CMK (cell line): Measurements from ENCODE around the gene SHROOM3.
"Not testable (repeated sequence)": the region's sequence is repeated elsewhere in the genome, so short reads cannot be mapped to it uniquely, and the experiment has no call there.

ENCODE experiments used
- DNase-seq: peaks from one replicate; pipeline ENCODE4 v3.0.0-alpha.2; 2010; ENCODE audit warnings: low read depth

The SHROOM3 gene

DNA sequence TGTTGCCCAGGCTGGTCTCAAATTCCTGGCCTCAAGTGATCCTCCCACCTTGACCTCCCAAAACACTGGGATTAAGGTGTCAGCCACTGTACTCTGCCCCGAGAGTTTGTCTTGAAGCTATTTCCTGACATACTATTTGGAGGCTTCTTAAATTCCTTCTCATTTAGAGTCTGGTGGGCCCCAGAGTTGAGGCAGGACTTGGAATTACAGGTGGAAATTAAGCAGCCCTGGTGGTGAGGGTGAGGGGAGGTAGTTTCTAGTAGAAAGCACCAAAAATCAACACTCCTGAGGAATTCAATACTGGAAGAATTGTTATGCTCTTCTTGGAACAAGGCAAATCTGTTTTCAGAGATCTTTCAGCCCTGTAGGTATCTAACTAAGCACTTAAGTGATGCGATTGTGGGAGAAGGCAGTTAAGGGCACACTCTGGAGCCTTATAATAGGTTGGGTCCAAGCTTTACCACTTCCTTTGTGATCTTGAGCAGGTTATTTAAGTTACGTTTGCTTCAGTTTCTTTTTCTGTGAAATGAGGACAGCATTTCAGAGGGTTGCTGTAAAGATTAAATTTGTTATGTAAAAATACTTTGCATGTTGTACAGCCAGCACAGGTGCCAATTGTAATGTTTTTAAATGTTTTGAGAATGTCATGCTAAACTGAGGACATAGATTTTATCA is 262.2 kb downstream of the SHROOM3 start:
- DNase-seq, result no peak

DNA sequence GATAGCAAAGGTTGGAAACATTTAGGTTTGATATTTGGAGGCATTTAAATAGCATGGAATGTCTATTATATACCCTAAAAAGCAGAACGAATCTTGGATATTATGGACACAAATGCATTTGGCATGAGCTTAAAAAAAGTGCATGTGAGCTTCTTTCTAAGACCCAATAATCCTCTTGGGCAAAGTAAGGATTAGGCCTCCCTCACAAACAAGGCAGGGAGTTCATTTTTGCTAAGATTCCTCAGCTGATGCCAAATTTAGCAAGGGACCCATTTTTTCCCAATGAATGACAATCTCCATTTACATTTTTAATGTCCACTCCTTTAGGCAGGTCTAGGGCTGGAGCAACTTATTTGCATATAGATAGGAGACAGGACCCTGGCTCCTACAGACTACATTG is 263.1 kb downstream of the SHROOM3 start:
- no peak for DNase-seq

GRCh38 chr4:76699751-76700310 is 264.8 kb downstream of the SHROOM3 start:
- no peak for DNase-seq

DNA sequence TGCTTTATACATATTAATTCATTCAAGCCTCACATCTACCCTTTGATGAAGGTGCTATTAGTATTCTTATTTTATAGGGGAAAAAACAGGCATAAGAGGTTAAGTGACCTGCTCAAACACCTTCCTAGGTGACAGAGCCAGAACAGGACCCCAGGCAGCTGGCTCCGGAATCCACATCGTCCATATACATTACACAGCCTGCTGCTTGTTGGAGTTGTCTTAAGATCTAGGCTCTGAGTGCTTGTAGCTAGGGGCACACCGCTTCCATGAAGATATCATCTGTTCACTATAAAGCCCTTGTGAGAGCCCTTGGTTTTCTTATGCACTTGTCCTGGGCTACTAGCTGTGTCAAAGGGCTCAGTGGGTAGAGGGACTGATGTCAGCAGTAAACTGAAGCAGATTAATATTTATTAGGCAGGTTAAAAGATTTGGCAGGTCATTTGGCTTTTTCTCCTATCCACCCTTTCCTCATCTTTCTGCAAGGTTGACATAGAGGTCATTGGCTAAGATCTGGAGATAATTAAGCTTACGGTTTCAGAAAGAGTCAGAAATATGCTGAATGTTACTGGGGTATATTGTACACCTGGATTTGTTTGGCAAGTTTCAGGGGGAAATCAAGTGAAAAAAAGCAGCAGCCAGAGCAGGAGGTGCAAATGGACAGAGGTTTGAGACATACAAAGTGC is 267.6 kb downstream of the SHROOM3 start:
- DNase-seq, result no peak

DNA sequence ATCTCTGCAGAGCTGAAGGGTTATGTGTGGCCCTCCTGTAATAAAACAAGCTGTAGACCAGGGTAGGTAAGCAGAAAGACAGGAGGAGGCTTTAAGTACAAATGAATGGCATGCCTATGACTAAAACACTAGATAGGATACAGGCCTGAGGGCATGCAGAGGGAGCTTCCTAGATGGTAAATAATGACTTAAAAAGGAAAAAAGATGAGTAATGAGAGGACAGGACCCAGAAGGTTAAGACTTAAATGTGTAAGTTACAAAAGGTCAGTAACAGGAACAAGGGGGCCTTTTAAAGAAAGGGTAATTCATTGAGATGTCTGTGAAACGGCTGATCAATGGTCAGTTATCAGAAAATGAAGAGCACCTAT is 268.1 kb downstream of the SHROOM3 start:
- no peak for DNase-seq

DNA sequence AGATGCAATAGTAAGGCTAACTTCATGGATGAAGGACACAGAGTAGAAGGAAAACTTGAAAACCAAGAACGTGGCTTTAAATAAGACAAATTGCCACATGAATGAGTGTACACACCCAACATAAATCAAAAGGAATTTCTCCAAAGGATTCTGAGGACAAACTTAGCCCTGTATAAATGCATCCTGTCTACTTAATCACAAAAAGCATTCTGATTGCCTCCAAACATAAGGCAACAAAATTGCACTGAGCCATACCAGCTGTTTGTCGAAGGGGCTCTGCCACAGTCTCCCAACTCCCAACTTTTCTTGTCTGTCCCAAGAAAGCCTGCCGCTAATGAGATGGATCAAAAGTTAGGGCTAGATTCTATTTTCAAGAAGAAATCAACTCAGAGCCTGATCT is 268.6 kb downstream of the SHROOM3 start:
- DNase-seq, result no peak

GRCh38 chr4:76704133-76704881 is 269.3 kb downstream of the SHROOM3 start:
- no peak for DNase-seq

DNA sequence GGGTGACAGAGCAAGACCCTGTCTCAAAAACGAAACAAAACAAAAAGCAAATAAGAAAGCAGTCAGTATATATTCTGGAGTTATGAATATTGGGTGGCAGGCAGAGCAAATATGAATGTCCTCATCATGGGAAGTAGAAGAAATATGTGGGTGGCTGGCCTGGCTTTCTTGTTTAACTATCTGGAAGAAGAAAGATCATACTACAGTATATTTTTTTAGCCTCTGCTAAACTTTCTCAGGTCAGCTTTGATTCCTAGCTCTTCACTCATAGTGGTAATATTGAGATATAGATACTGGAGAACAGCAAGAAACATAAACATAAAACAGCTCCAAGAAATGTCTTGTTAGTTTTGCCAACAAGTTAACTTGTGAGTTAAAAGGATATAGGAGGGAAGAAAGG is 270.4 kb downstream of the SHROOM3 start:
- DNase-seq, result no peak

DNA sequence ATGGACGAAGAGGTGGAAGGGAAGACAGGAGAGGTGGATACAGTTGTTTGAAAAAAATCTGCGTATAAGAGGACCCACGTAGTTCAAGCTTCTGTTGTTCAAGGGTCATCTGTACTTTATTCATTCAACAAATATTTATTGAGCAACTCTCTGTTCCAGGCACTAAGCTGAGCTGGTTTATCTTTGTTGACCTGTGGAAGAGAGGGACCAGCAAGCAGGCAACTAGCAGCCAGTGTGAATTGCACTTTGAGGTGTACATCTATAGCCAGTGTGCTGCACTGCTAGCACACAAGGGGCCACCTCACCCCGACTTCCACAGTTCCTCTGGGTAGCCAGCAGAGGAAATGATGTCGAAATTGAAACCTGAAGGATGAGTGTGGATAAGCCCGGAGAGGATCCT is 271.6 kb downstream of the SHROOM3 start:
- DNase-seq, result no peak

- no peak for DNase-seq
These were observed 274.1 kb downstream of the SHROOM3 start for GRCh38 chr4:76708971-76709771.

DNA sequence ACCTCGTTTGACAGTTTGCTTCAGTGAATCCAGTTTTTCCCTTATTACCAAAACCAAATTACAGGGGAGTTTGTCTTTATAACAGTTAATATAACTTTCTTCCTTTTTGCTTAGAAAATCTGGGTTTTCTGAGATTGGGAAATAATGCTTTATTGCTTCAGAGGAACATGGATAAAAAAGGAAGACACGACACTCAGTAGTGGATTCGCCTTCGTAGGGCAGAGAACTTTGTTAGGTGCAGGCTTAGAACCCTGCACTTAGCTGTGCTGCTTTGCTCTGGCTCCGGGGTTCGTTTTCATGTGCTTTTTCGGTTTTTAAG is 274.7 kb downstream of the SHROOM3 start:
- no peak for DNase-seq

DNA sequence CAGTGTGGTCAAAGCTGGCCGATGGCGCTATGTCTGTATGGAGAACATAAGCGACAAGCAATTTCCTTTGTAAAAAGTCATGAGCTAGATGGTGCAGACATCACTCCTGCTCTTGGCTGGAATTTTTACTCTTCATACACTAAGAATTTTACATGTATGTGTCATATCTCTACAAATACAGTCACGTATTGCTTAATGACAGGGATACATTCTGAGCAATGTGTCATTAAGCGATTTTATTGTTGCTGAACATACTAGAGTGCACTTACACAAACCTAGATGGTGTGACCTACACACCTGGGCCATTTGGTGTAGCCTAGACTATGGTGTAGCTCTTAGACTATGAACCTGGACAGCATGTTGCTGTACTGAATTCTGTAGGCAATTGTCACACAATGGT is 277.5 kb downstream of the SHROOM3 start:
- DNase-seq, result no peak

- no peak for DNase-seq
These were observed 279.2 kb downstream of the SHROOM3 start for GRCh38 chr4:76714226-76714625.

- no peak for DNase-seq
These were observed 281.0 kb downstream of the SHROOM3 start for GRCh38 chr4:76716020-76716419.

- no peak for DNase-seq
These were observed 281.6 kb downstream of the SHROOM3 start for GRCh38 chr4:76716658-76717057.

GRCh38 chr4:76717431-76717830 is 282.4 kb downstream of the SHROOM3 start:
- no peak for DNase-seq

GRCh38 chr4:76718021-76718420 is 283.0 kb downstream of the SHROOM3 start:
- no peak for DNase-seq

DNA sequence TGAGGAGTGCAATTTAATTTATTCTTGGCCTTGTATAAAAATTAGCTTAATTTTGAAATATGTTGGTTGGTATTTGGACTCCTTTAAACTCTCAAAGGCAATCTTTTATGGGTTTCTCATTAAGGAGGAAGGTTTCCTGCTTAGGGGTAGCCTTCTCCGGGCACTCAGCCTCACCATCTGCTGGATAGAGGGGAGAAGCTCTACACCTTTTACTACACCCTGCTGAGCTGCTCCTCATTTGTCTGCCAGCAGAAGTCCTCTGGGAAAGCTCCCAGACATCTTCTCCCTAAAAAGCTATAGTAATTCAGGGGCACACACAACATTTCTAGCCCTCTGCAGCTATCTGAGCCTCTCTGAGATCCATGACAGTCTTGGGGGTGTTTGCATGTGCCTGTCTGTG is 283.8 kb downstream of the SHROOM3 start:
- DNase-seq, result no peak

DNA sequence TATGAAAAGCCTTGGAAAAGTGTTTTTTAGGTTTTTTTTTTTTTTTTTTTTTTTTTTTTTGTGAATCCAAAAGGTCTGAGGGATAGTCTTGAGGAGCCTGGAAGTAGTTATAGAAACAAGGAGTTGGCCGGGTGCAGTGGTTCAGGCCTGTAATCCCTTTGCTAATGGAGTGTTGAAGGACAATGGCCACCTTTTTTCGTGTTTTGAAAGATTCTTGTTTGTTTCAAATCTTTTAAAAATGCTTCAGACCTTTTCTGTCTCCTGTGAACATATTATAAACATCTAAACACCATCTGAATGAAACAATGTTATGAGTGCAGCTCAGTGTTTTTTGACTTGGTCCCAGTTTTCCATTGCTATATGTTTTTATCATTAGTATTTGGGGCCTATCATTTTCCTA is 285.1 kb downstream of the SHROOM3 start:
- no peak for DNase-seq

DNA sequence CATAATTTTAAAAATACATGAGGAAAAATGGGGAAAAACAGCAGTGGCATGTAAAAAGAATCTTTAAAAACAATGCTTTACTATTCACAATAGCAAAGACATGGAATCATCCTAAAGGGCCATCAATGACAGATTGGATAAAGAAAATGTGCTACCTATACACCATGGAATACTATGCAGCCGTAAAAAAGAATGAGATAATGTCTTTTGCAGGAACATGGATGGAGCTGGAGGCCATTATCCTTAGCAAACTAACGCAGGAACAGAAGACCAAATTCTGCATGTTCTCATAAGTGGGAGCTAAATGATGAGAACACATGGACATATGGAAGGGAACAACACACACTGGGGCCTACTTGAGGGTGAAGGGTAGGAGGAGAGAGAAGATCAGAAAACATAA is 287.1 kb downstream of the SHROOM3 start:
- not testable (repeated sequence) for DNase-seq

GRCh38 chr4:76722838-76723237 is 287.8 kb downstream of the SHROOM3 start:
- no peak for DNase-seq

- no peak for DNase-seq
These were observed 288.3 kb downstream of the SHROOM3 start for GRCh38 chr4:76723373-76723772.
